Placental epithelial cell (primary cell): Measurements from ENCODE around the gene BRME1. TPM values are rescaled to one million over a fixed set of nuclear protein-coding genes. Genes with fewer than 3 reads are reported as not detected.

Experiments used
- small RNA-seq: library from RNA; depleted of rRNA; stranded (forward); fragments of <200 nt; gene quantifications from one replicate; pipeline ENCODE3, GENCODE V24; 2012
- total RNA-seq: library from RNA; depleted of rRNA; stranded (reverse); fragments of >200 nt; gene quantifications from 2 replicates; pipeline ENCODE4 v1.2.3, GENCODE V29; 2012

The BRME1 gene
- 0.79 and 0.87 TPM in 2 replicates for total RNA-seq

DNA sequence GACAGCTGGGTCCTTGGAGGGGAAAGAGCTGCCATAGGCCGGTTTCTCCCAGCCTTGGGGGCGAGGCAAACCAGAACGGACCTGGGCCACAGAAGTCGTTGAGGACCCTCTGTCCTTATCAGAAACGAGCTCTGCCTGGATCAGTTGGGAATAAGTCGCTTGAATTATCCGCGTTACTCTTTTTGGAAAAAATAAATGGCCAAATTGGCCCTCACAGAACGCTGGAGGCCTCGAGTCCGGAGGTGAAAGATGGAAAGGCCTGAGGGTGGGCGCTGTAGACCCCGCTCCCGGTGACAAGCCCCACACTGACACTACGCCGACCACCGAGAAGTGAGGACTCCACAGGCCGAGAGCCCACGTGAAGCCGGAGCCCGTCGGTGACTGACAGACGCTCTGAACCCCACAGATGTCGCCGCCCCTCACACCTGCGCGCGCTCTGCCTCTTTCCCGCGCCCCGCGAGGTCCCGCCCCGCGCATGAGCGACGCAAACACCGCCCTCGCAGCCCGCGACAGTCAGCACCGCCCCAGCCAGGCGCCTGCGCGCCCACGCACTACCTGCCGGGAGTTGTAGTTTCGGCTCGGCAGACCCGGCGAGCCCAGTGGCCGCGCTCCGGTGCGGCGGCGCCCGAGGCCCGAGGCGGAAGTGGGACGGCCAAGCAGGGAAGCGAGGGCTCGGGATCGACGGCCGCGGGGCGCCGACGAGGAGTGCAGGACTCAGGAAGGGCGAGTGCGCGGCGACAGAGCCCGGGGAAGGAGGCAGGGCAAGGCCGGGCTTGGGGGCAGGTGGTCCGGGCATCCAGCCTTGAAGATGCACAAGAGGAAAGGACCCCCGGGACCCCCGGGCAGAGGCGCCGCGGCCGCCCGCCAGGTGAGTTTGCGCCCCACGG lies at the start of gene BRME1, which contains the start of gene CC2D1A:
Gene BRME1, minus strand, starts transcription at position 484 of the 887 bp plus-strand sequence. CDS start 1,225 bp downstream, outside the sequence.
Gene CC2D1A, plus strand, starts transcription at position 568 of the 887 bp plus-strand sequence. Its CDS starts 241 bp downstream, at position 809.

DNA sequence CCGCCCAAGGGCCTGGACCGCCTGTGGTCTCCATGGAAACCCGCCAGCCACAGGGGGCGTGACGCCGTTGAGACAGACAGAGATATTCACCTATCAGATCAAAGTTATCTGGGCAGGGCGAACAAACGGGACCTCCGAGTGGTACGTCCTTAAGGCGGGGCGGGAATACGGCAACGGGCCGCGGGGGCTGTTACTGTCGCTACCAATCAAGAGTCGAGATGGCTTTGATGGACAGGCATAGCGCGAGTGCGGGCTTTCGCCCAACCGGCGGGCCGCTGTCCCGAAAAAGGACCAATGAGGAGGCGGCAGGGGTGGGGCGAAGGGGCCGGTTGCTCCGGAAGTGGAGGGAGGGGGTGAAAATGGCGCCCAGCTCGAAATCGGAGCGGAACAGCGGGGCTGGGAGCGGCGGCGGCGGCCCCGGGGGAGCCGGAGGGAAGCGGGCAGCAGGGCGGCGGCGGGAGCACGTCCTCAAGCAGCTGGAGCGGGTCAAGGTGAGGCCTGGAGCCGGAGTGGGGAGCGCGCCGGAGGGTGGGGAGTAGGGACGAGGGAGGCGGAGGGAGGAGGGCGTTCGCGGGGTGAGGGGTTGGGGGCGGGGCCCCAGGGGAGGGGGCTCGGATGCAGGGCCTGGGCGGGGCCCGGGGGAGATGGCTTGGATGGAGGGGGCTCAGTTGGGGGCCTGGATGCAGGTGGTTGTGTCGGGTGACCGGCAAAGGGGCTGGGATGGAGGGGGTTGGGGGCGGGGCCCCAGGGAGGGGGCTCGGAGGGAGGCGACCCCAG lies 46.4 kb upstream of the BRME1 start, which contains the start of gene DCAF15:
Gene DCAF15, plus strand, starts transcription at position 356 of the 777 bp plus-strand sequence. Its CDS starts 4 bp downstream, at position 360.

DNA sequence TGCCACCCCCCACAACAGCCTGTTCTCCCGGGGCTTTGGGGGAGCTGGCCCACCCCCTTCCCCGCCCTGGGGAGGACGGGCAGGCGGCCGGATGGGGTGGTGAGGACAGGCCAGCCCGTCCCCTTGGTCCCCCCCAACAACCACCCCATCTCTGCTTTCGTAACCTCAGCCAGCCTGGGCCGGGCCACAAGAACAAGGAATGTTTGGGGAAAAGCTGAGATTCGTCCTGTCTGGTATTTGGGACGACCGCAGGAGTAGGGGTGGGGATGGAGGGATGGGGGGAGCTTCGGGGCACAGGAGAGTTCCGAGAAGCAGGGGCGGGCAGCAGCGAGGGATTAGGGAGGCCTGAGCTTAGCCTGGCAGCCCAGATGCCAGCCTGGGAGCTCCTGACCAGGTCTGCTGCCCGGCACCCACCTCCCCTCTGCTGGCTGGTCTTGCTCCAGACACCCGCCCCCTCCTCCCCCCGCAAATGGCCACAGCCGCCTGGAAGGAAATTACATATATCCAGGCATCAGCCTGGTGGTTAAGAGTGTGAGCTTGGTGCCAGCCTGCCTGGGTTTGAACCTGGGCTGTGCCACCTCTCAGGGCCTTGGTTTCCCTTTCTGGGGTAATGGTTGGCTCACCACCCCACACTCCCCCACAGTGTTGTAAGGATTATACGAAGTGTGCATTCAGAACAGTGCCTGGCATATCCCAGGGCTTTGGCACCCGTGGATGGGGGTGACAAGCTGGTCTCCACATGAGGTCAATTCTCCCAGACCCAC lies 32.6 kb upstream of the BRME1 start, which contains the start of gene PODNL1:
Gene PODNL1, minus strand, starts transcription at position 117 of the 764 bp plus-strand sequence. CDS start 236 bp downstream, outside the sequence.

DNA sequence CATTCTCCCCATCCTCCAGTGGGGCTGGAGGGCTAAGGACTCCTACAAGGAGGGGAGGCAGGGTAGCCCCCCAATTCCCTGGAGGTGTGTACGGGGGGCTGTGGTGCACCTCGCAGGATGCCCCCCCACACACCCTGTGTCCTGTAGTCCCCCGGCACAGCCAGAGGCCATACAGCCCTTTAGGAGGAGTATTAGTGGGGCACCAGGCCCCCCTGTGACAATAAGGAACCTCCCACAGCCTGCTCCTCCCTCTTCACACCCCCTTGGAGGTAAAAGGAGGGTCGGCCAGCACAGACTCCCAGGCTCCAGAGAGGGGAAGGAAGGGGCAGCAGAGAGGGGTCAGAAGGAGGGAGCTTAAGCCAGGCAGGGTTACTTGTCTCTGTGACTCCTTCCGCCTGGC lies 29.1 kb downstream of the BRME1 start, which contains the start of gene NANOS3:
Gene NANOS3, plus strand, starts transcription at position 301 of the 400 bp plus-strand sequence. CDS start 115 bp downstream, outside the sequence.

Small RNA genes lying within 50 kb of the gene (small RNA-seq; reads per million reads assigned to genes)
- gene MIR181C (4.0 reads per million, percentile 89 among the genes with 10 or more reads in this experiment), gene MIR181D (11.6 reads per million, percentile 95 among the genes with 10 or more reads in this experiment)

Other genes starting within 250 kb of the BRME1 start
- gene MRI1, start 141.6 kb downstream of the BRME1 start, total RNA-seq: 31.4 and 47.5 TPM in 2 replicates
- 52.5 and 57.7 TPM in 2 replicates for gene C19orf53, start 131.7 kb downstream of the BRME1 start, total RNA-seq
- gene ZSWIM4, start 110.7 kb downstream of the BRME1 start, total RNA-seq: 2.0 and 4.1 TPM in 2 replicates
- gene NANOS3, start 29.0 kb downstream of the BRME1 start, total RNA-seq: 1.3 TPM in 1 of 2 replicates, not detected in the other
- 11.4 and 22.7 TPM in 2 replicates for gene CC2D1A, start 84 bp upstream of the BRME1 start, total RNA-seq
- 0.39 and 0.43 TPM in 2 replicates for gene PODNL1, start 32.3 kb upstream of the BRME1 start, total RNA-seq
- 13.1 and 16.9 TPM in 2 replicates for gene DCAF15, start 46.4 kb upstream of the BRME1 start, total RNA-seq
- 5.1 and 5.3 TPM in 2 replicates for gene RFX1, start 100.2 kb upstream of the BRME1 start, total RNA-seq
- gene RLN3, start 122.0 kb upstream of the BRME1 start, total RNA-seq: not detected in 2 replicates
- 0.39 and 0.65 TPM in 2 replicates for gene IL27RA, start 125.6 kb upstream of the BRME1 start, total RNA-seq
- 0.39 and 0.43 TPM in 2 replicates for gene PALM3, start 156.0 kb upstream of the BRME1 start, total RNA-seq
- gene MISP3, start 166.7 kb upstream of the BRME1 start, total RNA-seq: 0.22 and 0.39 TPM in 2 replicates
- gene C19orf67, start 179.7 kb upstream of the BRME1 start, total RNA-seq: 1.2 TPM in 1 of 2 replicates, not detected in the other
- gene SAMD1, start 184.6 kb upstream of the BRME1 start, total RNA-seq: 24.8 and 31.8 TPM in 2 replicates
- gene PRKACA, start 211.6 kb upstream of the BRME1 start, total RNA-seq: 26.7 and 34.3 TPM in 2 replicates
- 3.9 and 6.9 TPM in 2 replicates for gene ASF1B, start 230.5 kb upstream of the BRME1 start, total RNA-seq